GM12891 (cell line): ENCODE measurements around the gene PLA2G5.

Experiments
- POLR2A ChIP-seq: IDR thresholded peaks from 2 replicates; pipeline ENCODE4 v1.6.1; 2011; ENCODE audit warnings: low read depth, low read length, control low read depth
- POLR2AphosphoS5 ChIP-seq: IDR thresholded peaks from 2 replicates; pipeline ENCODE4 v1.6.1; 2011; ENCODE audit warnings: low read depth, low read length, control low read depth
- POU2F2 ChIP-seq: IDR thresholded peaks from 2 replicates; pipeline ENCODE4 v1.6.1; 2011; ENCODE audit warnings: low read depth, mild to moderate bottlenecking, control low read depth, low read length, moderate library complexity
- SPI1 ChIP-seq: IDR thresholded peaks from 2 replicates; pipeline ENCODE4 v1.6.1; 2011; ENCODE audit warnings: low read depth, low read length, control low read depth
- TAF1 ChIP-seq: IDR thresholded peaks from 2 replicates; pipeline ENCODE4 v1.6.1; 2011; ENCODE audit warnings: low read depth, low read length, control low read depth

GRCh38 chr1:20112279-20113000 lies 42.4 kb downstream of the PLA2G5 start:
- TF ChIP-seq POLR2AphosphoS5 (no peak), POLR2A (no peak), TAF1 (no peak), POU2F2 (no peak), SPI1 (no peak)
